HEK293 (cell line): ENCODE data around the gene PLB1.

ENCODE experiments used
- CTCF ChIA-PET: fragments of 350-600 bp; formaldehyde crosslinking; extraction: SDS; loops from one replicate; lab custom pipeline; 2021; ENCODE audit warnings: antibody characterized with exemption; lab: Yijun Ruan, JAX
- POLR2A ChIA-PET: fragments of 300-600 bp; formaldehyde crosslinking; extraction: SDS; loops from one replicate; lab custom pipeline; 2020; ENCODE audit warnings: antibody characterized with exemption, inconsistent platforms; lab: Yijun Ruan, JAX
- H3K27ac ChIP-seq: fragments of 200-500 bp; sonication (Bioruptor generic); 2 replicates; pipeline ENCODE4 v1.5.1; 2014; ENCODE audit warnings: low read depth, low read length, control low read depth, inconsistent platforms; ENCODE audit errors: extremely low read depth
- H3K36me3 ChIP-seq, 2 experiments: fragments of 200-500 bp in 1 of 2; sonication (Bioruptor generic) in 1 of 2; 1 replicate in 1 of 2; 2 replicates in 1 of 2; pipeline ENCODE4 v1.5.1; 2014 to 2017; ENCODE audit warnings: inconsistent platforms in 2 of 2, low read length in 2 of 2; ENCODE audit not compliant: control insufficient read depth in 2 of 2, insufficient read depth in 1 of 2
- H3K4me1 ChIP-seq: fragments of 200-500 bp; sonication (Bioruptor generic); 2 replicates; pipeline ENCODE4 v1.5.1; 2014; ENCODE audit warnings: mild to moderate bottlenecking, low read length, inconsistent platforms; ENCODE audit not compliant: control insufficient read depth, insufficient read depth
- H3K4me3 ChIP-seq: 2 replicates; pipeline ENCODE4 v1.5.1; 2011; ENCODE audit warnings: low read depth, mild to moderate bottlenecking, control low read depth, low read length, moderate library complexity
- H3K9me3 ChIP-seq: fragments of 200-500 bp; sonication (Bioruptor generic); 2 replicates; pipeline ENCODE4 v1.5.1; 2014; ENCODE audit warnings: low read depth, low read length, inconsistent platforms; ENCODE audit not compliant: control insufficient read depth, insufficient read depth
- EGR2 ChIP-seq: fragments of 450-650 bp; formaldehyde crosslinking; IDR thresholded peaks from 2 replicates; pipeline ENCODE4 v1.5.1; 2016; ENCODE audit warnings: low read depth, missing biosample characterization, missing genetic modification characterization
- GFI1B ChIP-seq: fragments of 450-650 bp; formaldehyde crosslinking; IDR thresholded peaks from 2 replicates; pipeline ENCODE4 v1.5.1; 2016; ENCODE audit warnings: missing biosample characterization, missing genetic modification characterization
- HIC1 ChIP-seq: fragments of 450-650 bp; formaldehyde crosslinking; IDR thresholded peaks from 2 replicates; pipeline ENCODE4 v1.5.1; 2016; ENCODE audit warnings: missing biosample characterization, missing genetic modification characterization
- IKZF3 ChIP-seq: fragments of 450-650 bp; IDR thresholded peaks from 2 replicates; pipeline ENCODE4 v1.5.0; 2018; ENCODE audit warnings: missing biosample characterization, mild to moderate bottlenecking, missing genetic modification characterization, moderate library complexity
- KLF9 ChIP-seq: fragments of 450-650 bp; formaldehyde crosslinking; IDR thresholded peaks from 2 replicates; pipeline ENCODE4 v1.5.1; 2016; ENCODE audit warnings: missing biosample characterization, missing genetic modification characterization, low read depth
- MZF1 ChIP-seq: fragments of 450-650 bp; formaldehyde crosslinking; IDR thresholded peaks from 2 replicates; pipeline ENCODE4 v1.5.1; 2017; ENCODE audit warnings: missing biosample characterization, missing genetic modification characterization, borderline replicate concordance
- ZFP37 ChIP-seq: fragments of 450-650 bp; formaldehyde crosslinking; IDR thresholded peaks from 2 replicates; pipeline ENCODE4 v1.5.1; 2016; ENCODE audit warnings: missing biosample characterization, missing genetic modification characterization
- ZNF155 ChIP-seq: fragments of 450-650 bp; formaldehyde crosslinking; IDR thresholded peaks from 2 replicates; pipeline ENCODE4 v1.5.1; 2016; ENCODE audit warnings: missing biosample characterization, missing genetic modification characterization
- ZNF174 ChIP-seq: fragments of 450-650 bp; formaldehyde crosslinking; IDR thresholded peaks from 2 replicates; pipeline ENCODE4 v1.5.0; 2017; ENCODE audit warnings: missing biosample characterization, mild to moderate bottlenecking, missing genetic modification characterization
- ZNF175 ChIP-seq: fragments of 450-650 bp; formaldehyde crosslinking; IDR thresholded peaks from 2 replicates; pipeline ENCODE4 v1.5.1; 2016; ENCODE audit warnings: missing biosample characterization, missing genetic modification characterization
- ZNF2 ChIP-seq: fragments of 450-650 bp; formaldehyde crosslinking; IDR thresholded peaks from 2 replicates; pipeline ENCODE4 v1.5.1; 2016; ENCODE audit warnings: missing biosample characterization, missing genetic modification characterization
- ZNF214 ChIP-seq: fragments of 450-650 bp; formaldehyde crosslinking; IDR thresholded peaks from 2 replicates; pipeline ENCODE4 v1.5.1; 2017; ENCODE audit warnings: missing biosample characterization, mild to moderate bottlenecking, missing genetic modification characterization, borderline replicate concordance
- ZNF266 ChIP-seq: fragments of 450-650 bp; formaldehyde crosslinking; IDR thresholded peaks from 2 replicates; pipeline ENCODE4 v1.5.1; 2016; ENCODE audit warnings: missing biosample characterization, missing genetic modification characterization, low read depth
- ZNF311 ChIP-seq: fragments of 450-650 bp; formaldehyde crosslinking; IDR thresholded peaks from 2 replicates; pipeline ENCODE4 v1.5.1; 2017; ENCODE audit warnings: missing biosample characterization, missing genetic modification characterization, borderline replicate concordance
- ZNF324 ChIP-seq: fragments of 450-650 bp; formaldehyde crosslinking; IDR thresholded peaks from 2 replicates; pipeline ENCODE4 v1.5.1; 2016; ENCODE audit warnings: missing biosample characterization, missing genetic modification characterization
- ZNF37A ChIP-seq: fragments of 450-650 bp; IDR thresholded peaks from 2 replicates; pipeline ENCODE4 v1.5.1; 2018; ENCODE audit warnings: missing biosample characterization, missing genetic modification characterization
- ZNF449 ChIP-seq: fragments of 450-650 bp; formaldehyde crosslinking; IDR thresholded peaks from 2 replicates; pipeline ENCODE4 v1.5.1; 2017; ENCODE audit warnings: missing biosample characterization, mild to moderate bottlenecking, missing genetic modification characterization, moderate library complexity
- ZNF600 ChIP-seq: fragments of 450-650 bp; formaldehyde crosslinking; IDR thresholded peaks from 2 replicates; pipeline ENCODE4 v1.5.1; 2016; ENCODE audit warnings: missing biosample characterization, missing genetic modification characterization
- ZNF658 ChIP-seq: fragments of 450-650 bp; formaldehyde crosslinking; IDR thresholded peaks from 2 replicates; pipeline ENCODE4; 2016; ENCODE audit warnings: missing biosample characterization, missing genetic modification characterization
- ZNF792 ChIP-seq: fragments of 450-650 bp; formaldehyde crosslinking; IDR thresholded peaks from 2 replicates; pipeline ENCODE4 v1.5.1; 2016; ENCODE audit warnings: missing biosample characterization, missing genetic modification characterization
- TF ChIP-seq, protein P1 (sequence below): fragments of 450-650 bp; formaldehyde crosslinking; IDR thresholded peaks from 2 replicates; pipeline ENCODE4 v1.5.1; 2016; ENCODE audit warnings: missing biosample characterization, missing genetic modification characterization

PLB1 gene

DNA sequence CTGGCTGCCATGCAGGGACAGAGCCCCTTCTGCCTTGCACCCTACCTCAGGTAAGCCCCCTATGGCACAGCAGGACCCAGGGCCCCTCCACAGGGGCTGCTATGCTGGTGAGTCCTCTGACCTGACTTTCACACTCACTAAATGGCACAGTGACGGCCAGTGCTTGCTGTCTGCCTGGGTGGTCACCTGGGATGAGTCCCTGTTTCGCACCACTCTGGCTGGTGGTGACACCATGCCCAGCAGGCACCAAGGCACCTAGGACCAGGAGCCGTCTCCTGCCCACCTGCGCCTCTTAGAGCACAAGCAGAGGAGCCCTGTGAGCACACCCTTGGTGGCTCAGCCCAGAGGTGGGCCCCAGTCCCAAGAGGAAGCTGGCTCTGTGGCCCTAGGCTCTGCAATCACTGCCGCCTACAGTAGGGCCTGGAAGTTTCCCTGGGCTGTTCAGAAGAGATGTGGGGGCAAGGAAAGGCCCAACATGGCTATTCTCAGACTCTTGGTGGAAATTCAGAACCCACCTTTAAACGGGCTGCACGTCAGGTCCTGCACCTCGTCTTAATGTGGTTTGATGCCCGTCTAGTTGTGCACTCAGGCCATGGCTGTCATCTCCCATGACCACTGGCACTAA is 96.0 kb downstream of the PLB1 start:
- H3K4me1 ChIP-seq: no peaks in the 10 kb centered on the region
- CTCF ChIA-PET: interaction anchor here (0.7 to 1.4 kb wide), 2 partner anchors 14 to 888 kb away, joined by 3 to 4 read pairs; no protein-coding TSS in a partner anchor
- TF ChIP-seq IKZF3 (tag by site-specific recombination) (no peak), ZNF658 (tag by site-specific recombination) (no peak), ZNF266 (tag by site-specific recombination) (no peak), KLF9 (tag by site-specific recombination) (no peak), GFI1B (tag by site-specific recombination) (no peak), HIC1 (no peak), MZF1 (tag by site-specific recombination) (no peak), ZNF324 (no peak), EGR2 (tag by site-specific recombination) (no peak)
- POLR2A ChIA-PET: no interaction called here
- H3K27ac ChIP-seq: no peak overlapping the region
- no peaks in the 10 kb centered on the region for H3K9me3 ChIP-seq
- H3K4me3 ChIP-seq: no peak overlapping the region
- H3K36me3 ChIP-seq: no peaks in the 10 kb centered on the region

- ChIA-PET POLR2A (no interaction called here), CTCF (interaction anchor here (0.5 to 5.0 kb wide), 7 partner anchors 8 to 889 kb away, joined by 3 to 46 read pairs (median 4); no protein-coding TSS in a partner anchor)
- TF ChIP-seq ZNF449 (tag by site-specific recombination): no peak
- no peak for TF ChIP-seq ZNF175 (tag by site-specific recombination)
- H3K36me3 ChIP-seq: no peaks in the 10 kb centered on the region
- H3K4me1 ChIP-seq: no peaks in the 10 kb centered on the region
- no peak overlapping the region for H3K27ac ChIP-seq
- H3K4me3 ChIP-seq: no peak overlapping the region
- no peaks in the 10 kb centered on the region for H3K9me3 ChIP-seq
Observed at GRCh38 chr2:28592481-28592880, 96.6 kb downstream of the PLB1 start.

- no peaks in the 10 kb centered on the region for H3K4me1 ChIP-seq
- TF ChIP-seq ZFP37 (tag by site-specific recombination) (no peak), ZNF311 (tag by site-specific recombination) (no peak), ZNF2 (tag by site-specific recombination) (no peak), ZNF174 (tag by site-specific recombination) (no peak), ZNF155 (tag by site-specific recombination) (no peak), ZNF214 (no peak), ZNF792 (tag by site-specific recombination) (no peak), ZNF600 (no peak), ZNF37A (tag by site-specific recombination) (no peak)
- TF ChIP-seq, protein P1, sequence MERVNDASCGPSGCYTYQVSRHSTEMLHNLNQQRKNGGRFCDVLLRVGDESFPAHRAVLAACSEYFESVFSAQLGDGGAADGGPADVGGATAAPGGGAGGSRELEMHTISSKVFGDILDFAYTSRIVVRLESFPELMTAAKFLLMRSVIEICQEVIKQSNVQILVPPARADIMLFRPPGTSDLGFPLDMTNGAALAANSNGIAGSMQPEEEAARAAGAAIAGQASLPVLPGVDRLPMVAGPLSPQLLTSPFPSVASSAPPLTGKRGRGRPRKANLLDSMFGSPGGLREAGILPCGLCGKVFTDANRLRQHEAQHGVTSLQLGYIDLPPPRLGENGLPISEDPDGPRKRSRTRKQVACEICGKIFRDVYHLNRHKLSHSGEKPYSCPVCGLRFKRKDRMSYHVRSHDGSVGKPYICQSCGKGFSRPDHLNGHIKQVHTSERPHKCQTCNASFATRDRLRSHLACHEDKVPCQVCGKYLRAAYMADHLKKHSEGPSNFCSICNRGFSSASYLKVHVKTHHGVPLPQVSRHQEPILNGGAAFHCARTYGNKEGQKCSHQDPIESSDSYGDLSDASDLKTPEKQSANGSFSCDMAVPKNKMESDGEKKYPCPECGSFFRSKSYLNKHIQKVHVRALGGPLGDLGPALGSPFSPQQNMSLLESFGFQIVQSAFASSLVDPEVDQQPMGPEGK (tag by site-specific recombination): no peak
- no peak overlapping the region for H3K4me3 ChIP-seq
- no peaks in the 10 kb centered on the region for H3K9me3 ChIP-seq
- ChIA-PET POLR2A (interaction anchor here (1.3 to 4.2 kb wide), 2 partner anchors 21 to 158 kb away, joined by 4 to 23 read pairs; partner anchors contain the start of gene PPP1CB), CTCF (interaction anchor here (0.5 to 5.0 kb wide), 24 partner anchors 9 to 1505 kb away, joined by 3 to 46 read pairs (median 4); partner anchors contain the start of gene PPP1CB)
- H3K27ac ChIP-seq: no peak overlapping the region
- H3K36me3 ChIP-seq: no peaks in the 10 kb centered on the region
Observed at GRCh38 chr2:28593160-28593755, 97.4 kb downstream of the PLB1 start.
